Measurements from ENCODE around the gene TNXB. TPM values are rescaled to one million over a fixed set of nuclear protein-coding genes. Genes with fewer than 3 reads are reported as not detected.

TNXB gene
- total and polyA plus RNA-seq, 5 donors from 2014 or later, result 0.15 to 11.2 (median 0.46) TPM; not detected in 2

DNA sequence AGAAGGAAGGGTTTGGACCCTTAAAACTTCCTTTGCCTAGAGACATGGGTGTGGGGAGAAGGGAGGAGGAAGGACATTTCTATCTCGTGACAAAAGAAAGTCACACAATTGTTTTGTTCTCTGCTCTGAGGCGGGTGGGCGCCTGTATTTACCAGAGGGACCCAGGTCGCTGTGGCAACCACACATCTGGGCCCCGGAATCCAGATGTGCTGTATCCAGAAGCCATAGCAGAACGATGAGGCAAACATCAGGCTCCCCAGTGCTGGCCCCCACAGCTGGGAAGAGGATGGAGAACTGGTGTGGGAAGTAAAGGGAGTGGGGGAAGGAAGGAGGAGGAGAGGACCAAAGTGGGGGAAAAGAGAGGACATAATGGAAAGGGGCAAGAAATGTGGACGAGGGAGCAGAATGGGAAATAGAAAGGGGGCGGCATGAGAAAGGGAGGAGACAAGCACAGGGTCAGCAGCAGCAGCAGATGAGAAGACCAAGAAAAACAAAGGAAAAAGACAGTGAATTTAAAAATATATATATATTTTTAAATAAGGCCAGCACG, 3.4 kb upstream of the TNXB start:
- H3K27ac Mint-ChIP-seq, result peak overlapping the region; percentile 1 to 66 (median 62)
- peaks cover 0 to 1% (median 0%) of the 10 kb centered on the region in 7 donors for H3K9me3 Mint-ChIP-seq
- ATAC-seq (ENCODE audit: low read depth in 2 of 2) (no peak), DNase-seq (no peak)
- no peak overlapping the region for H3K4me3 Mint-ChIP-seq
- Histone ChIP-seq H3K4me3 (ENCODE audit: low read depth, low read length) (no peak overlapping the region), H3K9me3 (ENCODE audit: control insufficient read depth in 2 of 2, low read length in 2 of 2) (no peaks in the 10 kb centered on the region), H3K27me3 (ENCODE audit: control insufficient read depth, insufficient read depth, low read length) (no peaks in the 10 kb centered on the region), H3K27ac (ENCODE audit: insufficient read depth, low read length, poor library complexity, severe bottlenecking) (no peak overlapping the region), H3K4me1 (ENCODE audit: control insufficient read depth, insufficient read depth, low read length, poor library complexity, severe bottlenecking) (peaks cover 5% of the 10 kb centered on the region), H3K36me3 (ENCODE audit: control insufficient read depth, insufficient read depth, low read length) (peaks cover 25% of the 10 kb centered on the region)
- peaks cover 0 to 23% (median 3%) of the 10 kb centered on the region in 4 donors for H3K4me1 Mint-ChIP-seq
- H3K27me3 Mint-ChIP-seq, result peaks cover 4% of the 10 kb centered on the region
- H3K36me3 Mint-ChIP-seq, result peaks cover 12% of the 10 kb centered on the region

DNA sequence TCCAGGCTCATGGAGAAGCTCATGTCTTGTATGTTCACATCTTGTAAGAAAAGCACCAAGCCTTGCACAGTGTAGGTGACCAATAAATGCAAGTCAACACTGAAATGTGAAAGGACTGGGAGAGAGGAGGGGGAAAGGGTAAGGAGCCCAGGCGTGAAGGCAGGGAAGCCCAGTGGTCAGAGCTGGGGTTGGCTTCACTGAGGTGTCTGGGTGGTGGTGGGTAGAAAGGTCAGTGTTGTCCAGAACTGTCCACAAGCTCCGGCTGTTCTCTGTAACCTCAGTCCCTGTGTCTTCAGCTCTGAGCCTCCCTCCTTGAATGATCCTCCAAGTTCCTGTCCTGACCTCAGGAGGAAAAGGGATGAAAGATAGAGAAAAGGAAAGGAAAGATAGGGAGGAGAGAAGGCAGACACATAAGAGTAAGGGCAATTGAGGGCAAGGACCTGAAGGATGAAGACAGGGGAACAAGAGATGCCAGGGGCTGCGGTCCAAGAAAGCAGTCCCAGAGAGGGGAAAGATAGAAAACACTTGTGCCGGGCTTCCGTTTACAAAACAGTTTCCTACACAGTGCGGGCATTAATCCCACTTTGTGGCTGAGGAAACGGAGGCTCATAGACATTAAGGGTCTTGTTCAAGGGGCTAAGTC, 2.4 kb upstream of the TNXB start:
- Mint-ChIP-seq H3K9me3 (peaks cover 0 to 1% (median 0%) of the 10 kb centered on the region in 7 donors), H3K4me3 (no peak overlapping the region), H3K27ac (peak overlapping the region; percentile 9 to 66 (median 42)), H3K36me3 (peaks cover 9% of the 10 kb centered on the region), H3K4me1 (peaks cover 0 to 24% (median 3%) of the 10 kb centered on the region in 4 donors), H3K27me3 (peaks cover 4% of the 10 kb centered on the region)
- H3K4me1 ChIP-seq (ENCODE audit: control insufficient read depth, insufficient read depth, low read length, poor library complexity, severe bottlenecking), result peaks cover 5% of the 10 kb centered on the region
- H3K4me3 ChIP-seq (ENCODE audit: low read depth, low read length), result no peak overlapping the region
- DNase-seq, result no peak
- no peak overlapping the region for H3K27ac ChIP-seq (ENCODE audit: insufficient read depth, low read length, poor library complexity, severe bottlenecking)
- no peaks in the 10 kb centered on the region for H3K27me3 ChIP-seq (ENCODE audit: control insufficient read depth, insufficient read depth, low read length)
- ATAC-seq (ENCODE audit: low read depth in 2 of 2), result no peak
- H3K36me3 ChIP-seq (ENCODE audit: control insufficient read depth, insufficient read depth, low read length), result peaks cover 16% of the 10 kb centered on the region
- no peaks in the 10 kb centered on the region for H3K9me3 ChIP-seq (ENCODE audit: control insufficient read depth in 2 of 2, low read length in 2 of 2)

DNA sequence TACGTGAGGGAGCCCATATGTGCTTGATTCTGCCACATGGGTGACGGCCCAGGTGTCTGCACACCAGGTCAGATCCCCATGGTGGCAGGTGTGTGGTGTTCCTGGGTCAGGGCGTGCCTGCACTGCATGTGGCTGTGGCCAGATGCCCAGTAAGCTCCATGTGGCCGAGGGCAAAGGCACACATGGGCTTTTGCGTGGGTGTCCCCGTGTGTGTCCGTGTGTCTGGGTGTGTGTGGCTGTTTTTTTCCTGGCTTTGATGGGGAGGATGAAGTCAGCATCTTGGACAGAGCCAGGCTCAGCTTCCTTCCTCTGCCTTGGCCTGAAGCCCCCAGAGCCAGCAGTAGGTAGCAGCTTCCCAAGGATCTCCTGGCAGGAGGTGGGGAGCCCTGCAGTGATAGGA, 1.5 kb upstream of the TNXB start:
- DNase-seq (no peak), ATAC-seq (ENCODE audit: low read depth in 2 of 2) (no peak)
- Mint-ChIP-seq H3K4me1 (peaks cover 0 to 24% (median 3%) of the 10 kb centered on the region in 4 donors), H3K36me3 (peaks cover 7% of the 10 kb centered on the region), H3K27me3 (peaks cover 12% of the 10 kb centered on the region), H3K4me3 (no peak overlapping the region), H3K27ac (peak overlapping the region in 1 of 3 donors; percentile 9), H3K9me3 (peaks cover 0 to 1% (median 0%) of the 10 kb centered on the region in 7 donors)
- no peaks in the 10 kb centered on the region for H3K9me3 ChIP-seq (ENCODE audit: control insufficient read depth in 2 of 2, low read length in 2 of 2)
- H3K27ac ChIP-seq (ENCODE audit: insufficient read depth, low read length, poor library complexity, severe bottlenecking), result no peak overlapping the region
- H3K4me1 ChIP-seq (ENCODE audit: control insufficient read depth, insufficient read depth, low read length, poor library complexity, severe bottlenecking), result peaks cover 5% of the 10 kb centered on the region
- no peak overlapping the region for H3K4me3 ChIP-seq (ENCODE audit: low read depth, low read length)
- H3K27me3 ChIP-seq (ENCODE audit: control insufficient read depth, insufficient read depth, low read length), result peaks cover 2% of the 10 kb centered on the region
- H3K36me3 ChIP-seq (ENCODE audit: control insufficient read depth, insufficient read depth, low read length), result peaks cover 7% of the 10 kb centered on the region

DNA sequence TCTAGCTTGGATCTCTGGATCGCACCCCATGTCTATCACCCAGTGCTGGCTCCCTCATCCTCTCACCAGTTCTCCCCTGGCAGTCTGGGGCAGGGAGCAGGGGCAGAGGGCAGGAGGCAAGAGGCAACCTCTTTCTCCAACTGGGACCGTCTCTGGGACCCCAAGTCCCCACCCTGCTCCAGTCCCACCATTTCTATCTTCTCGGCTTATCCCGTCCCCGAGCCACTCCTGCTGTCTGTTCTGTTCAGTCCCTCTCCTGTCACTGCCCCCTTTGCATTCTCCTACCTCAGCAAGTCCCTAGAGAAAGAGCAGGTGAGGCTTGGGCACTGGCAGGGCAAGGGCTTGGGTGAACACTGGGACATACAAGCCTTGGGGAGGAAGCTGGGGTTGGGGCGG, 625 bp upstream of the TNXB start:
- no peak for ATAC-seq (ENCODE audit: low read depth in 2 of 2)
- DNase-seq, result no peak
- peaks cover 0 to 1% (median 0%) of the 10 kb centered on the region in 7 donors for H3K9me3 Mint-ChIP-seq
- Histone ChIP-seq H3K36me3 (ENCODE audit: control insufficient read depth, insufficient read depth, low read length) (peaks cover 2% of the 10 kb centered on the region), H3K4me1 (ENCODE audit: control insufficient read depth, insufficient read depth, low read length, poor library complexity, severe bottlenecking) (peaks cover 5% of the 10 kb centered on the region), H3K4me3 (ENCODE audit: low read depth, low read length) (no peak overlapping the region), H3K27me3 (ENCODE audit: control insufficient read depth, insufficient read depth, low read length) (peaks cover 4% of the 10 kb centered on the region), H3K27ac (ENCODE audit: insufficient read depth, low read length, poor library complexity, severe bottlenecking) (no peak overlapping the region), H3K9me3 (ENCODE audit: control insufficient read depth in 2 of 2, low read length in 2 of 2) (no peaks in the 10 kb centered on the region)
- peaks cover 4% of the 10 kb centered on the region for H3K36me3 Mint-ChIP-seq
- H3K27ac Mint-ChIP-seq, result peak overlapping the region in 1 of 3 donors; percentile 85
- no peak overlapping the region for H3K4me3 Mint-ChIP-seq
- H3K27me3 Mint-ChIP-seq, result peaks cover 14% of the 10 kb centered on the region
- H3K4me1 Mint-ChIP-seq, result peaks cover 0 to 24% (median 3%) of the 10 kb centered on the region in 4 donors

DNA sequence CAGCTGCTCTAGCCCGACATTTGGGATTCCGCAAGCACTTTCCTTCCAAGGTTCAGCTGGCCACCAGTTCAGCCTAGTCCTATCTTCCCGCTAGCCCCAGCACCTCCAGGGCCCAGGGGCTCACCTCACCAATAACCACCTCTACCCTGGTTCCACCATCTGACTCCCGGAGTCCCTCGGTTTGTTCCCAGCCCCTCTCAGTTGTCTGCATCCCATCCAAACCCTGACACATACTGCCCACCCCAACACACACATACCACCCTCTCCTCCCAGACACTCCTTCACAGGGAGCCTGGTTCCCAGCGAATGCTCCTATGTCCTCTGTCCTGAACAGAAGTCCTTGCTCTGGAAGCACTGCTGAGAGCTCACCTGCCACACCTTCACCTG, 418 bp downstream of the TNXB start:
- H3K4me1 Mint-ChIP-seq, result peaks cover 0 to 24% (median 3%) of the 10 kb centered on the region in 4 donors

DNA sequence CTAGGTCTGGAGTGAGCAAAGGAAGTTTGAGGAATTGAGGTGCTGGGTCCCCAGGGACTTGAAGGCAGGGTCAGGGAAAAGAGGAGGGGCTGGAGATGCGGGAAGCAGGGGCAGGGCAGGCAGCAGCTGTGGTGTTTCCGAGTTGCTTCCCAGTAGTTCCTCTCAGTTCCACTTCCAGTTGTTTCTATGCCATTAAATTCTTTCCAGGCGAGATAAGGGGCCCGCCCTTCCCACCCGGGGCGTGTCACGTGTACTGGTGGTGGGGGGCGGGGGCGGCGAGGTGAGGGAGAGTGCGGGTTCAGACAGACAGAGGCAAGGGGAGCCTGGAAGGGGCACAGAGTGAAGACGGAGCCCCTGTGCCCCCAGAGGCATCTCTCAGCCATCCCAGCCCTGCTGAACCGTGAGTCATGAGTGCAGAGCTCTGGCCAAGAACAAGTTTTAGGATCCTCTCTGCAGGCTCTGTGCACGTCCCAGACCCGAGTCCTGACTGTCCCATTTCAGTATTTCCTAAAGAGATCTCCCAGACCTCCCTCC, 977 bp downstream of the TNXB start:
- no peak overlapping the region for H3K4me3 ChIP-seq (ENCODE audit: low read depth, low read length)
- H3K27me3 Mint-ChIP-seq, result peaks cover 14% of the 10 kb centered on the region
- no peak overlapping the region for H3K4me3 Mint-ChIP-seq
- H3K36me3 ChIP-seq (ENCODE audit: control insufficient read depth, insufficient read depth, low read length), result no peaks in the 10 kb centered on the region
- peak overlapping the region in 1 of 3 donors; percentile 91 for H3K27ac Mint-ChIP-seq
- peaks cover 0 to 24% (median 1%) of the 10 kb centered on the region in 4 donors for H3K4me1 Mint-ChIP-seq
- H3K36me3 Mint-ChIP-seq, result peaks cover 2% of the 10 kb centered on the region
- peaks cover 5% of the 10 kb centered on the region for H3K4me1 ChIP-seq (ENCODE audit: control insufficient read depth, insufficient read depth, low read length, poor library complexity, severe bottlenecking)
- DNase-seq, result no peak
- H3K27ac ChIP-seq (ENCODE audit: insufficient read depth, low read length, poor library complexity, severe bottlenecking), result no peak overlapping the region
- H3K27me3 ChIP-seq (ENCODE audit: control insufficient read depth, insufficient read depth, low read length), result peaks cover 4% of the 10 kb centered on the region
- peaks cover 0 to 1% (median 0%) of the 10 kb centered on the region in 7 donors for H3K9me3 Mint-ChIP-seq
- no peaks in the 10 kb centered on the region for H3K9me3 ChIP-seq (ENCODE audit: control insufficient read depth in 2 of 2, low read length in 2 of 2)
- no peak for ATAC-seq (ENCODE audit: low read depth in 2 of 2)

More for the DNA sequence above, 418 bp downstream of the TNXB start:
- Mint-ChIP-seq H3K4me3 (no peak overlapping the region), H3K27ac (peak overlapping the region in 1 of 3 donors; percentile 91), H3K27me3 (peaks cover 14% of the 10 kb centered on the region), H3K9me3 (peaks cover 0 to 1% (median 0%) of the 10 kb centered on the region in 7 donors), H3K36me3 (peaks cover 3% of the 10 kb centered on the region)
- Histone ChIP-seq H3K36me3 (ENCODE audit: control insufficient read depth, insufficient read depth, low read length) (no peaks in the 10 kb centered on the region), H3K9me3 (ENCODE audit: control insufficient read depth in 2 of 2, low read length in 2 of 2) (no peaks in the 10 kb centered on the region), H3K27me3 (ENCODE audit: control insufficient read depth, insufficient read depth, low read length) (peaks cover 4% of the 10 kb centered on the region), H3K27ac (ENCODE audit: insufficient read depth, low read length, poor library complexity, severe bottlenecking) (no peak overlapping the region), H3K4me3 (ENCODE audit: low read depth, low read length) (no peak overlapping the region), H3K4me1 (ENCODE audit: control insufficient read depth, insufficient read depth, low read length, poor library complexity, severe bottlenecking) (peaks cover 5% of the 10 kb centered on the region)
- DNase-seq (no peak), ATAC-seq (ENCODE audit: low read depth in 2 of 2) (no peak)

DNA sequence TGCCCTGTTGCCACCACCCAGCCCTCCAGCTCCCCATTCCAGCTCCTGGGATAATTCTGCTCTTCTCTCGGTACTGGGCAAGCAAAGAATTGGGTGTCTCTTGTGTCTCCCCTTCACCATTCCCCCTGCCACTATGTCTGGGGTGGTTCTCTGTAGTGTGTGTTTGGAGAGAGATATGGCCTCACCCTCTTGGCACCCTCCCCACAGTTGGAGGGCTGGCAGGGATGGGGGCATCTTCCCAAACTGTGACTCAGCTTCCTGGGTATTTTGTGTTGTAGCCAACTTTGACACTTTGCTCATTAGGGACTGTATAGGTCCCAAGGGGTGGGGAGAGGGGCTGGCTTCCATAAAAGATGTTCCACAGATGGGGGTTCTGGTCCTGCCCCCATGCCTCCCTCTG, 1.7 kb downstream of the TNXB start:
- Mint-ChIP-seq H3K27me3 (peaks cover 14% of the 10 kb centered on the region), H3K27ac (peak overlapping the region in 1 of 3 donors; percentile 78), H3K4me3 (no peak overlapping the region), H3K36me3 (no peaks in the 10 kb centered on the region), H3K9me3 (peaks cover 0 to 1% (median 0%) of the 10 kb centered on the region in 7 donors), H3K4me1 (peaks cover 0 to 21% (median 0%) of the 10 kb centered on the region in 4 donors)
- peaks cover 5% of the 10 kb centered on the region for H3K4me1 ChIP-seq (ENCODE audit: control insufficient read depth, insufficient read depth, low read length, poor library complexity, severe bottlenecking)
- H3K27me3 ChIP-seq (ENCODE audit: control insufficient read depth, insufficient read depth, low read length), result peaks cover 4% of the 10 kb centered on the region
- DNase-seq, result no peak
- no peaks in the 10 kb centered on the region for H3K36me3 ChIP-seq (ENCODE audit: control insufficient read depth, insufficient read depth, low read length)
- no peak overlapping the region for H3K4me3 ChIP-seq (ENCODE audit: low read depth, low read length)
- H3K9me3 ChIP-seq (ENCODE audit: control insufficient read depth in 2 of 2, low read length in 2 of 2), result no peaks in the 10 kb centered on the region
- ATAC-seq (ENCODE audit: low read depth in 2 of 2), result no peak
- no peak overlapping the region for H3K27ac ChIP-seq (ENCODE audit: insufficient read depth, low read length, poor library complexity, severe bottlenecking)
